ENCODE measurements around the gene SMC5.
"Not testable (repeated sequence)": the region's sequence is repeated elsewhere in the genome, so short reads cannot be mapped to it uniquely, and the experiment has no call there.

Gene SMC5

DNA sequence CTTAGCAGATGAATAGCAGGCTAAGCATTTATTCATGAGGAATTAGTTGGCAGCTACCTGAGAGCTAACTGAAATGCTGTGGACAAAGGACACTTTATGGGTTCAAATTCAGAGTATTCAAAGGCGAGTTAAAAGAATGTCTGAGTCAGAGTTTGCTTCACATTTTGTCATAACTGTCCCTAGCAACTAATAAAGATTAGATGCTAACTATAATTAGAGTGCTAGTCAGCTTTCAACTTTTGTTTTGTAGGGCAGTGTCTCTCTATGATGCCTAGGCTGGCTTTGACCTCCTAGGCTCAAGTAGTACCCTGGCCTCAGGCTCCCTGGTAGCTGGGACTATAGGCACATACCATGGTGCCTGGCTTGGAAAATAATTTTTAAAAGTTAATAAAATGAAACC lies 4.6 kb downstream of the SMC5 start:
- DNase-seq (ENCODE audit: low read depth), result no peak

DNA sequence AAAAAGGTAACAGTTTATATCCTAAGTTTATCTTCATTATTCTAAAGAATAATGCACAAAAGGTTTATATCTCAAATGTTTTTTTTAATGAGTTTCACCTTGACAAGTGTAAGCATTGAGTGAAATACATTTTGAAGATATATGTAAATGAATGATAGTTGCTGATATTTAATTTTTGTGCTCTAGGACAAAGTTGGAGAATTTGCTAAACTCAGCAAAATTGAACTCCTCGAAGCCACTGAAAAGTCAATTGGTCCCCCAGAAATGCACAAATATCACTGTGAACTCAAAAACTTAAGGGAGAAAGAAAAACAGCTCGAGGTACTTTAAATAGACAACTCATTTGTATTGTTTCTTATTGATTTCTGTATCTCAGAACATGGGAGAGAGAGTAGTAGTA lies 19.5 kb downstream of the SMC5 start:
- DNase-seq (ENCODE audit: low read depth), result no peak

DNA sequence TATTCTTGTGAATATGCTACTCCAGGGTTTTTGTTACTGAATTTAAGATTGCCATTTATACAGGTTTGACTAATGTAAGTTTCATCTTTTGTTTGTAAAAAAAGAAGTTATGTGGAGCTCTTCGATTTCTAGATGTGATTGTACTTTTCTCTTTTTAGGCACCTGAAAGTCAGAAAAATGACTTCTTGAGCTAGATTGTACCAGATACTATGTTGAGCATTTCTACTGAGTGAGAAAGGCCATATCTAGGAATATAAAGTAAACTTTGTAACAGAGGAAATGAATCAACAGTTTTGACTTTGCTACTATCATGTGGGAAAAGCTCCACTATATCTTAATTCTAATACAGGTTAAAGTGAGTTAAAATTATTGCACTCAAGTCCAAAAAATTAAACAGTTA lies 25.1 kb downstream of the SMC5 start:
- DNase-seq (ENCODE audit: low read depth), result no peak

DNA sequence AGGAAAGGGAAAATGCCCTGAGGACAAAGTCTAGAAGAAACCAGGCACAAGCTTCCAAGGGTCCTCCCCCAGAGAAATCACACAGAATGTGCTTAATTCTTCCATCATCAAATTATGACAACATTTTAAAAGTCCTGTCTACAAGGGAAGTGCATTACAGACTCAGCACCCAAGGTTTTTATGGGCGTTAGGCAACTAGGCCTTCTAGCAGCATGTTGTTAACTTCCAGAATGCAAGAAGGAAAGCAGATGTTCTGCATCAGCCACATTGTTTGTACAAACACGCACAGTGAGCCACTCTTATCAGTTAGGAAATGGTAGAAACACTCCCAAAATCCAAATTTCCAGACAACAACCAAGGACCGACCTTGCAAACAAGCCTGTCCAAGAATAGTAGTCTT lies 26.5 kb downstream of the SMC5 start:
- DNase-seq (ENCODE audit: low read depth), result peak; percentile 86

DNA sequence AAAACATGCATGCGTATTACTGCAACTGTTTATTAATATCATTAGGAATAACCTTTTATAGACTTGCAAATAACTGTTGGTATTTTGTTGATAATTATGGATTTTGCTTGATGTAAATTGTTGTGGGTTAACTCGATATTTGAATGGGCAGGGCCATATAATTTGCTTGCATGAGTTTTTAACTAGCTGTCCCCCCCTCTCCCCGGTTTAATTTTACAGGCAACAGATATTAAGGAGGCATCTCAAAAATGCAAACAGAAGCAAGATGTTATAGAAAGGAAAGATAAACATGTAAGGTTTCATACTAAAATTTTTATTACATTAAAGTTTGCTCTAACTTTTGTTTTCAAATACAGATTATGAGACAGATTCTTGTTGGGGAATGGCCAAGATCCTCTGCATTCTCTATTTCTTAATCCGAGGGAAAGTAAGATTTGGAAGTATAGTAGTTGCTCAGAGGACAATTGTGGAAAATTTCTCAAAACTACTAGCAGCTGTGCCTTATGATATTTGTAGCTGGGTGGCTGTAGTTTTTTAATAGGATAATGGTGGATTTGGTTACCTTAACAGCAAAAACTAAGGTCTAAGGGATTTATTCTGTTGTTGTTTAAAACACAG lies 27.3 kb downstream of the SMC5 start:
- no peak for DNase-seq (ENCODE audit: low read depth)

DNA sequence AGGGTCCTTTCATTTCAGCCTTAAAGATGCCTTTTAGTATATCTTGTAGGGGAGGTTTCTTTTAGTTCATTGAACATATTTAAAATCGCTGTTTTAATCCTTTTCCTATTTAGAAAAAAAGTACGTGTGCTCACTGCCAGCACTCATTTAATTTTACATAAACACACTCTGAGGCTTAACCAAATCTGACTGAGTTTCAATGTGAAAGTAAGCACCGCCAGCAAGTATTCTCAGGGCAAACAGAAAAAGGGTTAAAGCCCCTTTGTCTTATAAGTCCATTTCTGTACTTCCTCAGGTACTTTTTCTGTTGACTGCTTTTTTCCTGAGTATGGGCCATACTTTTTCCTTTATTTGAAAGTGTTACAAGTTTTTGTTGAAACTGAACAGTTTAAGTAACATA lies 31.8 kb downstream of the SMC5 start:
- no peak for DNase-seq (ENCODE audit: low read depth)

DNA sequence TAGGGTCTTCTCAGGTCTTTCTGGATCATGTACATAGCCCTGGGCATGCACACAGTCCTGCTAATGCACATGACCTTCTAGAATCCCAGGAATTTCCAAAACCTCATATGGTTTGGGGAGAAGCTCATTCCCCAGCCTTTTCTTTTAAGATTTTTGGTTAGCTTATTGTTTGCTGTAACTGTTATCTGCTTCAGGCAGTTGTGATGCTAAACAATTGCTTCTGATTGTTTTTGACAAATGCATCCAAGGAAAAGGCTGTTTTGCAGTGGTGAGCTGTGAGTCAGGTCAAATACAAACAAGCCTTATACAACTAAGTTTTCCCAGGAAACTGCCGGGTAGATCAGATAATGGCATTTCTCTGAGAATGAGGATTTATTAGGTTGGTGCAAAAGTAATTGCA lies 32.7 kb downstream of the SMC5 start:
- peak; percentile 11 for DNase-seq (ENCODE audit: low read depth)

DNA sequence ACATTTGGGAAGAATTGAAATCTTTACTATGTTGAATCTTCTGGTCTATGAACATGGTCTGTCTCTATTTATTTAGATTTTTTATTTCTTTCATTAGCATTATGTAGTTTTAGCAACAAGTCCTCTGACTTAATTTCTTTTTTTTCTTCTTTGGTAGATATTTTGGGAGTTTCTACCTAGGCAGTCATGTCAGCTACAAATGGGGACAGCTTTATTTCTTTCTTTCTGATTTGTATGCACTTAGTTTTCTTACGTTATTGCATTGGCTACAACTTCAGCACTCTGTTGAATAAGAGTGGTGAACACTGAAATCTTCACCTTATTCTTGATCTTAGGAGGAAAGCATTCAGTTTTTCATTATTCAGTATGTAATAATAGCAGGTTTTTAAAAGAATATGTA lies 33.5 kb downstream of the SMC5 start:
- no peak for DNase-seq (ENCODE audit: low read depth)

DNA sequence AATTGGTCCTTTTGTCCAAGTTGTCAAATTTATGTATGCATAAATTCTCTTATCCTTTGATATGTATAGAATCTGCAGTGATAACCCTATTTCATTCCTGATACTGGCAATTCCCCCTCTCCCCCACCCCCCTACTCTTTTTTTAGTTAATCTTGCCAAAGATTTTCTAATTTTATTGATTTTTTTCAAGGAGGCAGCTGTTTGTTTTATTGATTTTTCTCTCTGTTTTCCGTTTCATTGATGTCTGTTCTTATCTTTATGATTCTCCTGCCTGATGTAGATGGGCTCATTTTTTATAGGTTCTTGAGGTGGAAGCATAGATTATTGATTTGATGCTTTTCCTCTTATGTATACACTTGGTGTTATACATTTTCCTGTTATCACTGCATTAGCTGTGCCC lies 34.4 kb downstream of the SMC5 start:
- no peak for DNase-seq (ENCODE audit: low read depth)

DNA sequence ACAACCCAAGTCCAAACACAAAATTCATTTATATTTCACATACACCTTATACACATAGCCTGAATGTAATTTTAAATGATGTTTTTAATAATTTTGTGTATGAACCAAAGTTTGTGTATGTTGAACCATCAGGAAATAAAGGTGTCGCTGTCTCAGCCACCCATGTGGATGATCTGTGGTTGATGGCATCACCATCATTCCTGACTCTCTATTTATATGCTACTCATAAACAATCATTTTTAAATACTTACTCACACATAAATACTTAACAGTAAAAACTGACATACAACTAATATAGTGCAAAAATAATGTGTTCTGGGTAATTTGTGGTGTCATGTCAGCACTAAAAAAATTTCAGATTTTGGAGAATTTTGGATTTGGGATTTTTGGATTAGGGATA lies 38.4 kb downstream of the SMC5 start:
- DNase-seq (ENCODE audit: low read depth), result peak; percentile 21

DNA sequence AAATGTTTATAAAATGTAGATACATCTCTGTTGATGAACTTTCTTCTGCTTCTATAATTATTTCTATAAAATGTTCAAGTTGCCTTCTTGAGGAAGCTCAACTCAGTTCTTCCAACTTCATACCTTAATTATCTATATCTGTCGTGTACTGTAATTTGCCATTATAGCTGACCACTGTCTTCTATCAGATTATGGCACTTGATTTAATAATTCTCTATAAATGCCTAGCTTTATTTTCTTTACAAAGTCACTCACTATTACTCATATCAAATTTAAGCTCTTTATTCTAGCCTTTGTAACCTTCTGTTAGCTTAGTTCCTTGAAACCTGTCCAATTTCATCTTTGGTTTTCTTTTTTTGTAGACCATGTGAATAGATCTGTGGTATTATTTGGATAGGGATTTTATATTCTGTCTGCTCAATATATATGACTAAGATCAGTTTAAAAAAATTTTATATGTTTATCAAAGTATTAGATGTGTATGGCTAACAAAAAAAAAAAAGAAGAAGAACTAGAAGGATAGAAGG lies 39.5 kb downstream of the SMC5 start:
- DNase-seq (ENCODE audit: low read depth), result no peak

DNA sequence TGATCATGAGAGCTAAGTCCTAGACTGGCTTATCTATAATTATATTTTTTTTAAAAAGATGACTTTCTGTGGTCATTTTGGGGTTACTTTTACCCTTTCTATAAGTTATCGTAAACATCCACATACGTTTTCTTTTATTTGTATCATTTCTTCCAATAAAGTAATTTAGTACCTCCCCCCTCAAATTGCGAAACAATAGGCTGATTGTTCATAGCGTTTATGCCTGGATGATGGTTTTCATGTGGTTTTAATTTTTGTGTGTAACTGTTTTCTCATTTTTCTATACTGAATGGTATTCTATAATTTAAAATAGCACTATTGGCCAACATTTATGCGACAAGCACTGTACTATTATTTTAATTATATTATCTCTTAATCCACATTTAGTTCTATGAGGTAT lies 44.5 kb downstream of the SMC5 start:
- DNase-seq (ENCODE audit: low read depth), result peak; percentile 27

DNA sequence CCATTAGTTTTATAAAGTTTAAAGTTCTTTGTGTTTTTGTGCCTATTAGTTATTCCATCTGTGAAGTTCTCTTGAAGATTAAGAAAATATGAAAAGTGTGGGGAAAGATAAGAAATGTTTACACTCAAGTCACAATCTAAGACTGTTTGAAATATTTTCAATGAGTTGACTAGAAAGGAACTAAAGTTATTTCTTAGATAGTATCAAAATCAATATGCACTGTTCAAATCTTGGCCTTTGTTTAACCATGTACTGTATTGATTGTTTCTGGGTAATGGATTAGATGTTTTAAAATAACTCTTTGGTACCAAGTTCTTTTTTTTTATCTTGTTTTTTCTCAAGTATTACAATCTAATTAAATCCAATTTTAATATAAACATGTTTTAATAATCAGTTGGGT lies 46.0 kb downstream of the SMC5 start:
- DNase-seq (ENCODE audit: low read depth), result no peak

DNA sequence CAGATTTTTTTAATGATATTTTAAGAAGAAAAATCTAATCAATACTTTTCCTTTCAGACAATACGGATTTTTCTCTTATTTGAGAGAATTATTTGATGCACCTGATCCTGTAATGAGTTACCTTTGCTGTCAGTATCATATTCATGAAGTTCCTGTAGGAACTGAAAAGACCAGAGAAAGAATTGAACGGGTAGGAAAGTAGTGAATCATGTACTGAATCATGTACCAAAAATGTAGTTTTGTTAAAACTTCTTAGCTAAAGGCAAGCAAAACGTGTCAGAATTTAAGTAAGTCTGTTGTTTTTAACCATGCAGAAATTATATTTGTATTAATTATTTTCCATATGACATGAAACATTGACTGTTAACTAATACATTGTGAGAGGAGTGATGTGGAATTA lies 56.6 kb downstream of the SMC5 start:
- peak; percentile 21 for DNase-seq (ENCODE audit: low read depth)

DNA sequence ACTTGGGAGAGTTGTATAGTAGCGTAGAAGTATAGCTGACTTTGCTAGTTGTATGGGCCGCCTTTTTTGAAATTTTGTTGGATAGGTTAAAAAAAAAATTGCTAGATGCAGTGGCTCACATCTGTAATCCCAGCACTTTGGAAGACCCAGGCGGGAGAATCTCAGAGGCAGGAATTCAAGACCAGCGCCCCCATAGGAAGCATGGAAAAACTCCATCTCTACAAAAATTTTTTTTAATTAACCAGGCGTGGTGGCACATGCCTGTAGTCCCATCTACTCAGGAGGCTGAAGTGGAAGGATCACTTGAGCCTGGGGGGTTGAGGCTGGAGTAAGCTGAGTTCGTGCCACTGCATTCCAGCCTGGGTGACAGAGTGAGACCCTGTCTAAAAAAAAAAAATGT lies 59.2 kb downstream of the SMC5 start:
- no peak for DNase-seq (ENCODE audit: low read depth)

DNA sequence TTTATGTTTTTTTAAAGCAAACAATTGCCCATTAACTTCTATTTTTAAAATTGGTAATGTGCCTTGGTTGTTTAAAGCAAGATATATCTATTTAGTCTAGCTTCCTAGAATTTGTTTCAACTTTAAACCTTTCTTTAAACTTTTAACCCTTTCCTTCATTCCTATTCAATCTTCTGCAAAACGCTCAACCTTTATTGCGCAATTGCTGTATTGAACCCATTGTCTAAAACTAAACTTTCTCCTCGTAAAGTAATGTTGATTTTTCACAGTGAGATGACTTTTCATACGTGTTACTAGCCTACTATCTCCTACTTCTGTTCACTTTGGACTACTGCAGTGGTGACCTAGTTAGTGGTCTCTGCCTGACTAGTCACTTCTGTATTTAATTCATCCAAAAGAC lies 63.3 kb downstream of the SMC5 start:
- no peak for DNase-seq (ENCODE audit: low read depth)

DNA sequence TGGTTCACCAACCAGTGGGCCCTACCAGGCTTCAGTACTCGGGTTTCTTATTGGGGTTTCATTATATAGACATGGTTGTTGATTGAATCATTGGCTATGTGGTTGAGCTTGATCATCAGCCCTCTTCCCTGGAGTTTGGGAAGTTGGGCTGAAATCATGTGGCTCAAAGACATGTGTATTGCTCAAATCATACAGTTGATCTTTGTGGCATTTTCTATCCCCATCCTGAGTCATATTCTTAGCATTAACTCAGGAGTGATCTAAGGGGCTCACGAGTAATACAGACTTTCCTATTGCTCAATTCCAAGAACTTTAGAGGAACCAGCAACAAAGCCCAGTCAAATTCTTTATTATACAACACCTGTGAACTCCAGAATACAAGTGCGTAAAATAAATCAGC lies 66.2 kb downstream of the SMC5 start:
- peak; percentile 88 for DNase-seq (ENCODE audit: low read depth)

DNA sequence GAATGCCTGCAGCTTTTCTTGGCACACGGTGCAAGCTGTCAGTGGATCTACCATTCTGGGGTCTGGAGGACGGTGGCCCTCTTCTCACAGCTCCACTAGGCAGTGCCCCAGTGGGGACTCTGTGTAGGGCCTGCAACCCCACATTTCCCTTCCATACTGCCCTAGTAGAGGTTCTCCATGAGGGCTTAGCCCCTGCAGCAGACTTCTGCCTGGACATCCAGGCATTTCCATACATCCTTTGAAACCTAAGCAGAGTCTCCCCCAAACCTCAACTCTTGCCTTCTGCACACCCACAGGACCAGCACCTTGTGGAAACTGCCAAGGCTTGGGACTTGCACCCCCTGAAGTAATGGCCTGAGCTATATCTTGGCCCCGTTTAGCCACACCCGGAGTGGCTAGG lies 69.8 kb downstream of the SMC5 start:
- DNase-seq (ENCODE audit: low read depth), result not testable (repeated sequence)

DNA sequence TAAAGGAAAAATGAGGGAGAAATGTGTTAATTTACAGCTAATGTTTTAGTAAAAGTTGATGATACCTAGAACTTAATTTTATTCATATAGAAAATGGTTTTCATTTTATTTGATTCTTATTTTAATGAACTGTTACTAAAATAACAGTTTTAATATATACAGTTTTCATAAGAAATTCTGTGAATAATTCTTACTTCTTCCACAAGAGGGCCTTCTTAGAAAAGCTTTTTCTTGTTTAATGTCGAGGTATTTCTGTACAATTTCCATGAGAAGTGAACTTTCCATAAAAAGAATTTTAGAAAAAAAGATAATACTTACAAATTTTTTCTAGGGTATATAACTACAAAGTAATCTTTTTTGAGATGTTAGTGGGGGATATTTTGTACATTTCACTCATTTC lies 81.8 kb downstream of the SMC5 start:
- peak; percentile 47 for DNase-seq (ENCODE audit: low read depth)

DNA sequence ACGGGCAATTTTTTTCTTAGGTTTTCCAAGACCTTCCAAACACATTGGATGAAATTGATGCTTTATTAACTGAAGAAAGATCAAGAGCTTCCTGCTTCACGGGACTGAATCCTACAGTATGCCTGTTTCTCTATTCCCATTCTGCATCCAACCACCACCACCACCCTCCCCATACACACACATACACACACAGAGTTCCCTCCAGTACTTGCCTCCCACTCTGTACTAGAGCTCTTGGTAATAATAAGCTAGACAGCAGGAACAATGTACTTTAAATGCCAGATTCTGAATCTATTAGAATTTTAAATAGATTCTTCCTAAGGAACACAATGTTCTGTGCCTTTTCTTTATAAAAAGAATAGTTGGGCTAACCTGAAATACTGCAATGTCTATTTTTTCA lies 88.3 kb downstream of the SMC5 start:
- DNase-seq (ENCODE audit: low read depth), result no peak

DNA sequence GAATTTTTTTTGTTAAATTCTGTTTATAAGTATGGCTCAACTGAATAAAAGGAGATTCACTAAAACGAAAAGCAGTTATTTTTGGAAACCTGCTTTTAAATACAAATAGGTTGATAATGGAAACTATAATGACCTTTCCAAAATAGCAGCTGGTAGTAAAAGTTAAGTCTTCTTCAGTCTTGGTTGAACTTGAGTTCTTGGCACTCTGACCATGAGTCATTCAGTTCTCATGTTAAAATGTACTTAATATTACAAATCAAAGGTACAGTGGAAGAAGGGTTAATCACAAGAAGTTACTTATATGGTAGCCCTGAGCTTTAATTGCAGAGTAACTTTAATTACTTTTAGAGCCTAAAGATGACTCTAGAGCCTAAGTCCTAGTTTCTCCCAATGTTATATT lies 93.6 kb downstream of the SMC5 start:
- DNase-seq (ENCODE audit: low read depth), result peak; percentile 57

DNA sequence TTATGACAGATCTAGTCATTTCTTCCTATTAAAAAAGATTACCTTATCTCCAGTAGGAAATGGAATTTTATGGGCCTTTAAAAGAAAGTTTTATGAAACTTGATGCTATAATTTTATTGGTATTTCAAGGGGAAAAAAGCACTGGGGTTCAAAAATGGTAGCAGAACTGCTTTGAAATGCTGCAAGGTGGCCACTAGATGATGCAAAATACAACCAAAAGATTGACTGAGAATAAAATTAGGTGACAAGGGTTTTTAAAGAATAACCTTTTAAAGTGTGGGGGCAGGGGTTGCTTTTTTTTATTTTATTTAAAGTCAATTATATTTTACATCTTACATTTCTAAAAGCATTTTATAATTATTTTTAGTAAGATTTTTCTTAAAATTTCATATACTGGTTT lies 94.0 kb downstream of the SMC5 start:
- peak; percentile 23 for DNase-seq (ENCODE audit: low read depth)

DNA sequence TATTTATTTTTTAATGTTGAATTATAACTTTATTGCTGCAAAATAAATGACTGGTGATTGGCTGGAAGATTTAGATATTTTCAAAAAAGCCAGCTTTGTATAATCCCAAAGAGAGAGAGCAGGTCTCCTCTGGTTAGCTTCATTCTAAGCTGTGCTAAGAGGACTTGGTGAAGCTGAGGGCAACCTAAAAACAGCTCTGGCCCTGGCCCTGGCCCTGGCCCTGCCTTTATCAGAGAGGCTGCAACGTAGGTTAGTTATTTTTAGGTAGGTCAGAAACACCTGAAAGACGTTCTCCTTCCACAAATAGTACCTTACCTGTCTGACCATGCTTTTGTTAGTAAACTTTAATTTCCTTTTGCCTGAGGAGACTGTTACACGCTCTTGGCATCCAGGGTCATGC lies 97.0 kb downstream of the SMC5 start:
- no peak for DNase-seq (ENCODE audit: low read depth)

DNA sequence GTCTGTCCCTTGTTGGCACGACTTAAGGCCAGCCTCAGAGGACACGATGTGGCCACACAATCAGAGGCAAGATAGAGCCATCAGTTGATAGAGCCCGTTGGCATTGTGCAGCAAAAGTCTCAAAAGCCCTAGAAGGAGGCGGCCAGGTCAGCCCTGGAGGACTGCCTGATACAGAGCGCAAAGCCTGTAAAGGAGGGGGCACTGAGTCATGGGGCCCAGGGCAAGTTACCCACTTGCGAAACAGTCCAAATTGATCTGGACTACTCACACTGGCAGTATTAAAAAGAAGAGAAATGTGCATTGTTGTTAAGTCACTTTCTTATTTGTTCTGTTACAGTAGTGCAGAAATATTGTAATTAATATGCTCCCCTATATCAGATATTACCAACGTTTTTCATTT lies 104.2 kb downstream of the SMC5 start:
- peak; percentile 51 for DNase-seq (ENCODE audit: low read depth)

DNA sequence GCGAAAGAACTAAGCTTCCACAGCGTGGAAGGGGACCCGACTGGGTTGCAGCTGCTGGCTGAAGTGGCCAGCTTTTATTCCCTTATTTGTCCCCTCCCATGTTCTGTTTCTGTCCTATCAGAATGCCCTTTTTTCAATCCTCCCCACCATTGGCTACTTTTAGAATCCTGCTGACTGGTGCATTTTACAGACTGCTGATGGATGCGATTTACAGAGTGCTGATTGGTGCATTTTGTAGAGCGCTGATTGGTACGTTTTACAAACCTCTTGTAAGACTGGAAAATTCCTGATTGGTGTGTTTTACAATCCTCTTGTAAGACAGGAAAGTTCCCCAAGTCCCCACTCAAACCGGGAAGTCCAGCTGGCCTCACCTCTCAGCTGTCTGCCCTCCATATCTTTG lies 105.0 kb downstream of the SMC5 start:
- DNase-seq (ENCODE audit: low read depth), result no peak
